ENCODE measurements around the gene ZNF639. TPM values are rescaled to one million over a fixed set of nuclear protein-coding genes. Genes with fewer than 3 reads are reported as not detected.

The ZNF639 gene
- total RNA-seq, 2 donors from 2014 or later, result 41.1 to 42.0 TPM

- no peak overlapping the region for H3K4me3 Mint-ChIP-seq
- Histone ChIP-seq H3K27me3 (ENCODE audit: control insufficient read depth, insufficient read depth, low read length, poor library complexity, severe bottlenecking) (no peaks in the 10 kb centered on the region), H3K4me3 (ENCODE audit: low read length) (no peak overlapping the region), H3K36me3 (ENCODE audit: control insufficient read depth, insufficient read depth, low read length) (no peaks in the 10 kb centered on the region), H3K9ac (ENCODE audit: extremely low read depth, low read length, poor library complexity, severe bottlenecking) (no peak overlapping the region), H3K9me3 (ENCODE audit: control insufficient read depth, low read length) (no peaks in the 10 kb centered on the region), H3K27ac (ENCODE audit: low read depth, low read length) (no peak overlapping the region), H3K4me1 (ENCODE audit: control insufficient read depth, insufficient read depth, low read length) (no peaks in the 10 kb centered on the region)
- DNase-seq, result no peak
- WGBS, 2 experiments (ENCODE audit: insufficient coverage in 1 of 2, insufficient read length in 1 of 2), result 90 to 100% methylated on average over 1 to 3 of the region's 3 CpGs
- no peak for TF ChIP-seq CTCF (conservative IDR thresholded peaks at IDR 0.05)
- H3K27me3 Mint-ChIP-seq (ENCODE audit: insufficient read depth), result no peaks in the 10 kb centered on the region
- H3K4me1 Mint-ChIP-seq, result no peaks in the 10 kb centered on the region
- H3K36me3 Mint-ChIP-seq (ENCODE audit: low read depth), result no peaks in the 10 kb centered on the region
- H3K27ac Mint-ChIP-seq, result no peak overlapping the region
- H3K9me3 Mint-ChIP-seq, result no peaks in the 10 kb centered on the region
These were observed 46.1 kb upstream of the ZNF639 start for GRCh38 chr3:179276743-179277142.

GRCh38 chr3:179278151-179278550, 44.7 kb upstream of the ZNF639 start:
- Histone ChIP-seq H3K9me3 (ENCODE audit: control insufficient read depth, low read length) (no peaks in the 10 kb centered on the region), H3K27me3 (ENCODE audit: control insufficient read depth, insufficient read depth, low read length, poor library complexity, severe bottlenecking) (no peaks in the 10 kb centered on the region), H3K4me3 (ENCODE audit: low read length) (no peak overlapping the region), H3K36me3 (ENCODE audit: control insufficient read depth, insufficient read depth, low read length) (no peaks in the 10 kb centered on the region), H3K27ac (ENCODE audit: low read depth, low read length) (no peak overlapping the region), H3K4me1 (ENCODE audit: control insufficient read depth, insufficient read depth, low read length) (no peaks in the 10 kb centered on the region), H3K9ac (ENCODE audit: extremely low read depth, low read length, poor library complexity, severe bottlenecking) (no peak overlapping the region)
- no peaks in the 10 kb centered on the region for H3K9me3 Mint-ChIP-seq
- no peak for TF ChIP-seq CTCF (conservative IDR thresholded peaks at IDR 0.05)
- WGBS, 2 experiments (ENCODE audit: insufficient coverage in 1 of 2, insufficient read length in 1 of 2), result 85 to 88% methylated on average over 1 of the region's 1 CpG
- no peak overlapping the region for H3K27ac Mint-ChIP-seq
- no peak for DNase-seq
- H3K4me1 Mint-ChIP-seq, result no peaks in the 10 kb centered on the region
- no peaks in the 10 kb centered on the region for H3K36me3 Mint-ChIP-seq (ENCODE audit: low read depth)
- H3K27me3 Mint-ChIP-seq (ENCODE audit: insufficient read depth), result no peaks in the 10 kb centered on the region
- H3K4me3 Mint-ChIP-seq, result no peak overlapping the region

- no peak overlapping the region for H3K9ac ChIP-seq (ENCODE audit: extremely low read depth, low read length, poor library complexity, severe bottlenecking)
- Mint-ChIP-seq H3K4me3 (no peak overlapping the region), H3K36me3 (ENCODE audit: low read depth) (no peaks in the 10 kb centered on the region), H3K9me3 (no peaks in the 10 kb centered on the region), H3K4me1 (no peaks in the 10 kb centered on the region), H3K27ac (no peak overlapping the region), H3K27me3 (ENCODE audit: insufficient read depth) (no peaks in the 10 kb centered on the region)
- no peaks in the 10 kb centered on the region for H3K9me3 ChIP-seq (ENCODE audit: control insufficient read depth, low read length)
- H3K4me3 ChIP-seq (ENCODE audit: low read length), result no peak overlapping the region
- no peak for TF ChIP-seq CTCF (conservative IDR thresholded peaks at IDR 0.05)
- no peak overlapping the region for H3K27ac ChIP-seq (ENCODE audit: low read depth, low read length)
- WGBS, 2 experiments (ENCODE audit: insufficient coverage in 1 of 2, insufficient read length in 1 of 2), result 60 to 92% methylated on average over 1 to 4 of the region's 4 CpGs
- DNase-seq, result no peak
- H3K36me3 ChIP-seq (ENCODE audit: control insufficient read depth, insufficient read depth, low read length), result no peaks in the 10 kb centered on the region
- H3K27me3 ChIP-seq (ENCODE audit: control insufficient read depth, insufficient read depth, low read length, poor library complexity, severe bottlenecking), result no peaks in the 10 kb centered on the region
- H3K4me1 ChIP-seq (ENCODE audit: control insufficient read depth, insufficient read depth, low read length), result no peaks in the 10 kb centered on the region
These were observed 43.7 kb upstream of the ZNF639 start for GRCh38 chr3:179278932-179279693.

Data from endodermal cell (in vitro differentiated cells).